ENCODE measurements around the gene UBE3B.

The UBE3B gene

GRCh38 chr12:109448272-109448671 is 29.2 kb upstream of the UBE3B start:
- 0 out of 2 replicates have a peak, but pooled peaks cover 19% of the 10 kb centered on the region for H4K20me1 ChIP-seq

GRCh38 chr12:109448707-109449390 is 28.6 kb upstream of the UBE3B start:
- H3K4me1 ChIP-seq = peaks cover 12% of the 10 kb centered on the region
- no peak overlapping the region for H3K4me2 ChIP-seq
- peaks cover 86% of the 10 kb centered on the region for H3K36me3 ChIP-seq
- H3K9ac ChIP-seq = no peak overlapping the region
- no peaks in the 10 kb centered on the region for H3K27me3 ChIP-seq
- no peaks in the 10 kb centered on the region for H3K9me3 ChIP-seq
- no peak for TF ChIP-seq Cebpa-rat (IDR thresholded peaks at IDR 0.05)
- 0 out of 2 replicates have a peak, but pooled peaks cover 19% of the 10 kb centered on the region for H4K20me1 ChIP-seq
- no peak overlapping the region for H3K27ac ChIP-seq
- no peak overlapping the region for H3K4me3 ChIP-seq

More at GRCh38 chr12:109448272-109448671, 29.2 kb upstream of the UBE3B start:
- Histone ChIP-seq H3K9me3 (no peaks in the 10 kb centered on the region), H3K27ac (no peak overlapping the region), H3K9ac (no peak overlapping the region), H3K4me2 (no peak overlapping the region), H3K36me3 (peaks cover 80% of the 10 kb centered on the region), H3K4me1 (peaks cover 12% of the 10 kb centered on the region), H3K27me3 (no peaks in the 10 kb centered on the region), H3K4me3 (no peak overlapping the region)
- no peak for TF ChIP-seq Cebpa-rat (IDR thresholded peaks at IDR 0.05)

GRCh38 chr12:109449845-109450532 is 27.4 kb upstream of the UBE3B start:
- Histone ChIP-seq H3K36me3 (peaks cover 96% of the 10 kb centered on the region), H3K9ac (no peak overlapping the region), H4K20me1 (0 out of 2 replicates have a peak, but pooled peaks cover 19% of the 10 kb centered on the region), H3K4me2 (no peak overlapping the region), H3K27ac (no peak overlapping the region), H3K9me3 (no peaks in the 10 kb centered on the region), H3K4me1 (peaks cover 12% of the 10 kb centered on the region), H3K4me3 (no peak overlapping the region), H3K27me3 (no peaks in the 10 kb centered on the region)
- TF ChIP-seq Cebpa-rat (IDR thresholded peaks at IDR 0.05) = no peak

GRCh38 chr12:109450980-109451379 is 26.5 kb upstream of the UBE3B start:
- TF ChIP-seq Cebpa-rat (IDR thresholded peaks at IDR 0.05) = no peak

GRCh38 chr12:109451400-109451799 is 26.0 kb upstream of the UBE3B start:
- Histone ChIP-seq H3K27ac (no peak overlapping the region), H3K9me3 (no peaks in the 10 kb centered on the region), H4K20me1 (peaks cover 27% of the 10 kb centered on the region; the same call in 1 of the 2 replicates), H3K4me1 (peaks cover 12% of the 10 kb centered on the region), H3K9ac (no peak overlapping the region), H3K4me2 (no peak overlapping the region), H3K4me3 (no peak overlapping the region), H3K27me3 (no peaks in the 10 kb centered on the region), H3K36me3 (peaks cover 97% of the 10 kb centered on the region)
- TF ChIP-seq Cebpa-rat (IDR thresholded peaks at IDR 0.05) = no peak

More at GRCh38 chr12:109450980-109451379, 26.5 kb upstream of the UBE3B start:
- Histone ChIP-seq H3K4me2 (no peak overlapping the region), H3K27ac (no peak overlapping the region), H3K27me3 (no peaks in the 10 kb centered on the region), H3K9ac (no peak overlapping the region), H3K4me1 (peaks cover 12% of the 10 kb centered on the region), H3K36me3 (peaks cover 97% of the 10 kb centered on the region), H3K9me3 (no peaks in the 10 kb centered on the region), H3K4me3 (no peak overlapping the region), H4K20me1 (peaks cover 23% of the 10 kb centered on the region; the same call in 1 of the 2 replicates)

- no peak for TF ChIP-seq Cebpa-rat (IDR thresholded peaks at IDR 0.05)
- Histone ChIP-seq H3K4me1 (0 out of 2 replicates have a peak, but pooled peaks cover 2% of the 10 kb centered on the region), H3K4me2 (no peak overlapping the region), H3K27me3 (no peaks in the 10 kb centered on the region), H3K36me3 (peaks cover 97% of the 10 kb centered on the region), H3K9me3 (no peaks in the 10 kb centered on the region), H4K20me1 (peaks cover 30% of the 10 kb centered on the region; the same call in 1 of the 2 replicates), H3K27ac (no peak overlapping the region), H3K9ac (no peak overlapping the region), H3K4me3 (no peak overlapping the region)
Measured at GRCh38 chr12:109452489-109452888, 24.9 kb upstream of the UBE3B start.

GRCh38 chr12:109455706-109456105 is 21.7 kb upstream of the UBE3B start:
- no peak for TF ChIP-seq Cebpa-rat (IDR thresholded peaks at IDR 0.05)
- peaks cover 1% of the 10 kb centered on the region for H3K4me1 ChIP-seq

GRCh38 chr12:109458086-109458485 is 19.3 kb upstream of the UBE3B start:
- peaks cover 67% of the 10 kb centered on the region for H4K20me1 ChIP-seq
- TF ChIP-seq Cebpa-rat (IDR thresholded peaks at IDR 0.05) = no peak
- H3K27me3 ChIP-seq = no peaks in the 10 kb centered on the region
- H3K9ac ChIP-seq = no peak overlapping the region
- no peak overlapping the region for H3K4me3 ChIP-seq
- no peak overlapping the region for H3K27ac ChIP-seq
- H3K36me3 ChIP-seq = peaks cover 90% of the 10 kb centered on the region
- H3K4me2 ChIP-seq = no peak overlapping the region
- peaks cover 25% of the 10 kb centered on the region for H3K4me1 ChIP-seq
- H3K9me3 ChIP-seq = no peaks in the 10 kb centered on the region

More at GRCh38 chr12:109455706-109456105, 21.7 kb upstream of the UBE3B start:
- peaks cover 100% of the 10 kb centered on the region for H3K36me3 ChIP-seq
- H3K27me3 ChIP-seq = no peaks in the 10 kb centered on the region
- H3K27ac ChIP-seq = no peak overlapping the region
- no peak overlapping the region for H3K4me2 ChIP-seq
- H4K20me1 ChIP-seq = peaks cover 54% of the 10 kb centered on the region
- H3K4me3 ChIP-seq = no peak overlapping the region
- no peaks in the 10 kb centered on the region for H3K9me3 ChIP-seq
- no peak overlapping the region for H3K9ac ChIP-seq

GRCh38 chr12:109458771-109459208 is 18.6 kb upstream of the UBE3B start:
- Histone ChIP-seq H3K36me3 (peaks cover 90% of the 10 kb centered on the region), H3K4me3 (no peak overlapping the region), H3K27ac (no peak overlapping the region), H3K4me2 (no peak overlapping the region), H3K4me1 (peaks cover 32% of the 10 kb centered on the region), H3K27me3 (no peaks in the 10 kb centered on the region), H4K20me1 (peaks cover 74% of the 10 kb centered on the region), H3K9me3 (no peaks in the 10 kb centered on the region), H3K9ac (no peak overlapping the region)
- TF ChIP-seq Cebpa-rat (IDR thresholded peaks at IDR 0.05) = no peak

GRCh38 chr12:109459247-109459646 is 18.2 kb upstream of the UBE3B start:
- Histone ChIP-seq H3K4me1 (peaks cover 32% of the 10 kb centered on the region), H4K20me1 (peaks cover 78% of the 10 kb centered on the region), H3K4me3 (no peak overlapping the region), H3K9me3 (no peaks in the 10 kb centered on the region), H3K36me3 (peaks cover 90% of the 10 kb centered on the region), H3K27me3 (no peaks in the 10 kb centered on the region), H3K4me2 (no peak overlapping the region), H3K9ac (no peak overlapping the region), H3K27ac (no peak overlapping the region)
- TF ChIP-seq Cebpa-rat (IDR thresholded peaks at IDR 0.05) = no peak

Data from BLaER1 (cell line).